SKM-1 treated with dmso at 0.1 percent for 144 hours (cell line): ENCODE data around the gene LIPJ.

Source experiments
- DNase-seq: peaks from one replicate; lab custom pipeline; 2025; ENCODE audit not compliant: unreplicated experiment; lab: John Stamatoyannopoulos, UW

Gene LIPJ

GRCh38 chr10:88592906-88593305 is 6.3 kb downstream of the LIPJ start:
- no peak for DNase-seq

DNA sequence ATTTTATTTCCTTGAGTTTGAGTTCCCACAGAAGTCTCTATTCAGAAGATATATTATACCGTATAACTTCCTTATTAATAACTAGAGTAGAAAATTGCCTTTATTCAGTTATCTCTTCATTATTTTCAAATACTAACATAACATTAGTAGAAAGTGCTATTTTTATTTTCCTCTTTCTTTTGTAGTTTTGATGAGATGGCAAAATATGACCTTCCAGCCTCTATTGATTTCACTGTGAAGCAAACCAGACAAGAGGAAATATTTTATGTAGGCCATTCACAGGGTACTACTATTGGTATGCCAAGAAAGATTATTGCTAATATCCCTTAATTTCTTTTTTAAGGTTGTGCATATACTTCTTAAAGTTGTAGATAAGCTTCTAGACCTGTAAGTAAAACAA is 7.9 kb downstream of the LIPJ start:
- no peak for DNase-seq

DNA sequence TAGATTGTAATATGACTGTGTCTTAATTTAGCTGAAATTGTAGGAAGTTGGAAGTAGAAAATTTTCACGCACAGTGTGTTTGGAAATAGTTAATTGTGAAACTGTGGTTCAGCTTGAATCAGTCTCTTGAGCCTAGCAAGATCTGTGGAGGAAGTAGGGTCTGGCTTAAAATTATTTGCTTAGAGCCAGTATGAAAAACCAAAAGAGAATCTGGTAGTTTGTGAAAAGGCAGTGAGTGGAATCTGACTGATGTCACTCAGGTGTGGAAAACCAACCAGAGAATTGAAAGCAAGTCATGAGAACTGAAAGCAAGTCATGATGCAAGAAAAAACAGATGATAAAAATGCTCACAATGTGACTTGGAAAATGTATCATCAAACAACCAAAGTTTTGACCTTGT is 11.5 kb downstream of the LIPJ start:
- DNase-seq, result peak; percentile 97

- no peak for DNase-seq
Observed at GRCh38 chr10:88608052-88608732, 21.6 kb downstream of the LIPJ start.

GRCh38 chr10:88608780-88609179 is 22.2 kb downstream of the LIPJ start:
- DNase-seq, result no peak

DNA sequence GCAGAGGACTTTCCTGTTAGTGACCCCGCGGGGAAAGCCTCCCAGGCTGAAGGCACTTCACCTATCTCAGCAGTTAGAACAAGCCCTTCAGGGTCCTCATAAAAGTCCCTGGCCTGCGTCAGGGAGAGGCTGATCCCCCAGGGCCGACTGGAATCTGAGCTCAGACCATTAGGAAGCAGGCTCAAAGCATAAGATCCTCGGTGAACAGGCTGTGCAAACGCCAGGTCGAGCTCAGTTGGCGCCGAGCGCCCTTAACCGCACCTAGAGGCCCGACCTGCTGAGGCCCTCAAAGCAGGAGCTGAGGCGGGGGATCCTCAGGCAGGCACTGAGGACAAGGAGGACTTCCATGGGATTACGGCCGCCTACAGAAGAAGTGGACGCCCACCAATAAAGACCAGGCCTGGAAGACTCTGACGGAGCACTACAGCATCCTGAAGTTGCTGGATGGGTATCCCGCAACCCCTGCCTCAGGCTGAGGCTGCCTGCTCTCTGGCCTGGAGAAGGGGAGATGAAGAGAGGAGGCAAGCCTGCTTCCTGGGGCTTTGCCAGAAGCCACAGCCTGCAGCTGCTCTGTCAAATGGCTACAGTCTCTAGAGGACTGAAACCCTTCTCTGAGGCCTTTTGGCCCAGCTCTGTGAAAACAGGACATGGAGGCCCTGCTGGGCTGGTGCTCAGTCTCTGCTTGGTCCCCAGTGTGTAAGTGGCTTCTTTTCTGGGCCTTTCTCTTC is 29.9 kb downstream of the LIPJ start:
- no peak for DNase-seq

DNA sequence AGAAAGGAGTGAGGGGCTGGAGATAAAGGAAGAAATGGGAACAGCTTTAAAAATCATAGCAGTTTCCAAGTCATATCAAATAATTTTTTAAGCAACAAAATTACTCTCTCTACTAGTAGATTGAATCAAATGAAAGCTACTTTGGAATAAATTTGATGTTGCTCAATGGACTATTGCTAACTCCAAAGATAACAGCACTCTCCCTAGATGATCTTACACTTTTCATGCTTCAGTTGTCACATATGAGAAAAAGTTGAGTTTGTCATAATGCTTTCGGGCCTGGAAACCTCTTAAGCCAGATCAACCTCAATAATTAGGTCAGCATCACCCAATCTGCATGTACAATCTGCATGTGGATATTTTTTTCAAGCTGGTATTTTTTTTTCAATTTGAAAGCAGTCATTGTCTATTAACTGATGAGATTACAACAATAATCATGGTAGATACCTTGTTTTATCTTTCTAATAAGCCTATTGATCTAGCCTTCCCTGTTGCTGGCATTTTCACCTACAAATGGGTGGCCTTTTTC is 31.3 kb downstream of the LIPJ start:
- no peak for DNase-seq

GRCh38 chr10:88618496-88618895 is 31.9 kb downstream of the LIPJ start:
- no peak for DNase-seq

- DNase-seq, result no peak
Observed at GRCh38 chr10:88620441-88620840, 33.9 kb downstream of the LIPJ start.

DNA sequence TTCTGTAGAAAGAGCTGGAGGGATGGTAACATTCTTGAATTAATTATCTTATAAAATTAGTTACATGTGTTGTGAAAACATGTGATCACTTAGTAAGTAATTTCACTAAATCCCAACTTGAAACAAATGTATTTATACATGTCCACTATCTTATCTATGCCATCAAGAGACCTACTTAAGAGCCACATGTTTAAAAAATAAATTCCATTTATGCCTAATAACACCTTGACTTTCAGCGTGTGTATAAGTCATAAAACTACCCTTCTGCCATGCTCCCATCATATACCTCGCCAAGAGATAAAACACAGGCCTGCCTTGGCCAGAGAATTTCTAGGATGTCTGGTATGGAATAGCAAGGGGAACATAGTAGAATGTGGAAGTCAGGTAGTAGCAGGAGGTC is 37.3 kb downstream of the LIPJ start:
- no peak for DNase-seq

DNA sequence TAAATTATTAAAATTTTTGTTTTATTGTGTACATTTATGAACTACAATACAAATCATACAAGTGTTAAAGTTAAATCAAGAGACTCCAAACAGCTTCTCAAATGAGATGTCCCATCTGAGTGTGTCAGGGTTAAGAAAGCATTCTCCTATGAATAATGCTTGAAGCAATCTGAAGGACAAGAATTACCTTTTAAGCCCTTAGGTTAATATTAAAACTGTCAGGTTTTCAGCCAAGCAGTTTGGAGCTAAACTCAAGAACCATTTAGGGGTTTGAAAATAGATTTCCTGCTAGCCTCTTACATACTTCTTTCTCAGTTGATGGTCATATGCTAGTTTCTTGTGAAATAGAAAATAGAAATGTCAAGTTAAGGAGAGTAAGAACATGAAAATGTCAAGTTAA is 38.3 kb downstream of the LIPJ start:
- DNase-seq, result no peak

DNA sequence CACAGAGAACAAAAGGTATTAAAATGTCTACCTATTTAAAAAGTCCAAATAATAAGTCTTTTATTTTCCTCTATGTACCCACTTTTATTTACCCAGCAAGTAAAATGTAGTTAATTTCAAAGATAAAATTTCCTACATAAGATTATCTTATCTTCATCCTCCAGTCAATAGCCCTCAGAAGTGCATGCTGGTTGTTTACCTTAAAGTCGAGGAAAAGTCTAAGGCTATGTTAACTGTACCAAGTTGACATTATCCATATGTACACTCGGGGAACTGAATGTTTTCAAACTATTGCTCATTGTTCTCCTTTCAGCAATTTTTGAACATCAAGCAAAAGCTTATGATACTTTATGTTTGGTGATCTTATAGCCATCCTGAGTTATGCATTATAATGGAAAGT is 53.6 kb downstream of the LIPJ start:
- DNase-seq, result no peak

- no peak for DNase-seq
Observed at GRCh38 chr10:88642209-88642608, 55.6 kb downstream of the LIPJ start.

DNA sequence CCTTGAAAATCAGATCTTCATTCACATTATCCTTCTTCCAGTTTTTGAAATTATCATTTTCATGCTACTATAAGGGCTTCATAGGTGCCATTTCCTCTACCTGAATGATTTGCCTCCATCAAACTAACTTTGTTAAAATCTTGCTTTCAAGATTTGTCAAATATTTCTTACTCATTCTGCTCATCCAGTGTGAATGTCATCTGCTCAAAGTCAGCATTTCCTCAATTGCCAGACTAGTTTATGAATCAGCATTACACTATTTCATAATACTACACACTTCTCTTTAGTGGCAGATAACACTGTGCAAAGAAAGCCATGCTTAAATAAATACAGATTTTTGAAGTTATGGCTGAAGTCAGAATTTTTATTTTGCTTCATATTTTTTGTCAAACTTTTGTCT is 56.4 kb downstream of the LIPJ start:
- peak; percentile 68 for DNase-seq

GRCh38 chr10:88647061-88647615 is 60.6 kb downstream of the LIPJ start:
- no peak for DNase-seq

DNA sequence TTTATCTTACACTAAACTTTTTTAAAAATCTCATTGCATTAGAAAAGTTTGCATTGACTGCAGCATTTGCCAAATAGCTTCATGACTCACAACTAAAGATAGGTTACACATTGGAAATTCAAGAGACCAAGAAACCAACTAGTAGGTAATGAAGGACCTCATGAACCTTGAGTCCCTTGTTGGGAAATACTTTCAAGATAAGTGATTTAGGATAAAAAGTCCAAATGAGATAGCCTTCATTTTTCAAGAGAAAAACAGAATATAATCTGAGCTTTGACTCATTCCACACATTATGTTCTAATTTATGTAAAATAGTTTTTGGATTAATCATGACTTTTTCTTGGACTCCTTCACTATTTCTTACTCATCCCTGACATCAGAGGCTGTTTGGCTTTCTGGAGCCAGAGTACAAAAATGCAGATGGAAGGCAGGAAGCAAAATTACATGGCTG is 64.6 kb downstream of the LIPJ start:
- no peak for DNase-seq

DNA sequence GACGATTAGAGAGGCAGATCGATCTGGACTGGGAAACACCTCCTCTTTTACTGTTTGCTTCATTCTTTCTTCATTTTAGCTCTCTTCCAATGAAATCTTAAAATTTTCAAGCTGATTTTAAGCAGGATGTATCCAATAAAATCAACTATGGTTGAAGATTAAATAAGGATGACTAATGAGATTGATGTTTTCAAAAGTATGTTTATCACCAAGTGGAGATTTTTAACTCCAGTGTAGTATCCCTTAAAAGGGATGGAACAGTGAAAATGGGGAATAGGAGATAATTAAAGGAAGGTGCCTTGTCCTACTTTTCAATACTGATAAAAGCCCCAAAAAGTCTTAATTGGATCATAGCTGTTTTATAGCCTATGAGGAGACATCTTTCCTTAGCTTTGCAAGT is 66.1 kb downstream of the LIPJ start:
- DNase-seq, result no peak
